GM19025 (cell line): ENCODE data around the gene DPH6.
"Not testable (repeated sequence)": the region's sequence is repeated elsewhere in the genome, so short reads cannot be mapped to it uniquely, and the experiment has no call there.

Source experiments
- ATAC-seq: cut with Tn5 transposase; IDR thresholded peaks from one replicate; pipeline ENCODE4 v1.9.1; 2021; ENCODE audit warnings: mild to moderate bottlenecking, low read depth, moderate library complexity; ENCODE audit not compliant: unreplicated experiment

DPH6 gene

DNA sequence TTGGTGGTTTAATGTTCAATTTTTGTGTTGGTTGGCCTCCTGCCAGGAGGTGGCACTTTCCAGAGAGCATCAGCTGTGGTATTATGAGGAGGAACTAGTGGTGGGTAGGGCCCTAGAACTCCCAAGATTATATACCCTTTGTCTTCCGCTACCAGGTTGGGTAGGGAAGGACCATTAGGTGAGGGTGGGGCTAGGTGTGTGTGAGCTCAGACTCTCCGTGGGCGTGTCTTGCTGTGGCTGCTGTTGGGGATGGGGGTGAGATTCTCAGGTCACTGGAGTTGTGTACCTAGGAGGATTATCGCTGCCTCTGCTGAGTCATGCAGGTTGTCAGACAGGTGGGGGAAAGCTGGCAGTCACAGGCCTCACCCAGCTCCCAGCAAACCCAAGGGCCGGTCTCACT is 187.1 kb downstream of the DPH6 start:
- ATAC-seq: no peak

DNA sequence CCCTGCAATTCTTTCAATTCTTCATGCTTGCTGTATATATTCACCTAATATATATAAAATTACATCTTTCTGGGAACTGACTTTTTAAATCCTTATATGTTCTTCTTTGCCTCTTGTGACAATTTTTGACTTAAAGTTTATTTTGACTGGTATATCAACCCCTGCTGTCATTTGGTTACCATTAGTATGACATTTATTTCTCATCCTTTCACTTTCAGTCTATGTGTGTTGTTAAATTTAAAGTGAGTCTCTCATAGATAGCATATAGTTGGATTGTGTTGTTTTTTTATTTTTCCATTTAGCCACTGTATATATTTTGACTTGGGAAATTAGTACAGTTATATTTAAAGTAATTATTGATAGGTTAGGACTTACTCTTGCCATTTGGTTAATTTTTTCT is 194.9 kb downstream of the DPH6 start:
- no peak for ATAC-seq

DNA sequence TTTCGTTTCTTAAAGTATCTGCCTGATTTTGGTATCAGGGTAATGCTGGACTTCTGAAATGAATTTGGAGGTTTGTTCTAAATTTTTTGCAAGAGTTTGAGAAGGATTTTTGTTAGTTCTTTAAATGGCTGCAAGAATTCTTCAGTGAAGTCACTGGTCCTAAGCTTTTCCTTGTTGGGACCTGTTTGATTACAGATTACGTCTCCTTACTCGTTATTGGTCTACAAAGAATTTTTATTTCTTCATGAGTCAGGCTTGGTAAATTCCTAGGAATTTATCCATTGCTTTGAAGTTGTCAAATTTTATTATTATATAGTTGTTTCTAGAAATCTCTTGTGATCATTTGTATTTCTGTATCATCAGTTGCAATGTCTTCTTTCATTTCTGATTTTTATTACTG is 196.0 kb downstream of the DPH6 start:
- ATAC-seq: no peak

DNA sequence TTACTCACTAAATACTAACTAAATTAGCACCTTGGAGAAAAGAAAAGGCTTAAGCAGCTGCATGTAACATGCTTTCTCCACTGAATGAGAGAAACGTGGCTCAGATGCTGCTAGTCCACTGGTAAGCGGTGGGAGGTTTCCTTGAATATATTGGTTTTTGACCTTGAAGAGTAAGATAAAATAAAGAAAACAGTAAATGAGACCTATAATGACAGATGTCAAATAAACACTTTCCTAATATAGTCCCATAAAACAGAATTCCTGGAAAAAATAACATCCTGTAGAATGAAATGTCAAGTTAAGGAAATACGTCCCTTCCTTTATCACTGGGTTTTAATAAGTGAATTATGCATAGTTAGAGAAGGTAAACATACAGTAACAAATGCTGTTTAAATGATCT is 215.0 kb downstream of the DPH6 start:
- no peak for ATAC-seq

DNA sequence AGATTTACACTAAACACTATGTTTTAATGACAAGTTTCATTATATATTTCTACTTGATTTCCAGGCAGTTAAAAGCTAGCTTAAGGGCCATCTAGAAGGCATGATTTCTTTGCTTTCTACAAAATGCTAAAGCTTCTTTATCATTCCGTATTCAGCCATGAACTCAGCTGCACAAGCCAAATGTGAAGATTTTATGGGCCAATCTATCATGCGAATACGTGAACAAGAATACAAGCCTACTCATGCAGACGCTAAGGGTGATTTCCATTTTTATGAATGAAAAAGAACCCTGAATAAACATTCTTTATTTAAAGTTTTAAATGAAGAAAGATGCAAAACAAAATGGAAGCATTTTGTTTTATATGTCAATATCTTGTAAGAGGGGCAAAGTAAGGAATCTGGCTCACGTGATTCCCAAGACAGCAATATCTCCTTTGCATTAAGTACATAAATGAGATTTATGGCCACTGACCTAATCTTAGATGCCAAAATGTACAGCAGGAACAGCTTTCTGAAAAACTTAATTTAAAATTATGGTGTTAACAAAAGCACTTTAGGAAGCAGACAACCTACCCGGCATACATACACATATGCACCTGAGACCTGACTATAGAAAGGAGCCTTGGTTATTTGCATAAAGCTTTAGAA is 215.8 kb downstream of the DPH6 start:
- ATAC-seq: no peak

DNA sequence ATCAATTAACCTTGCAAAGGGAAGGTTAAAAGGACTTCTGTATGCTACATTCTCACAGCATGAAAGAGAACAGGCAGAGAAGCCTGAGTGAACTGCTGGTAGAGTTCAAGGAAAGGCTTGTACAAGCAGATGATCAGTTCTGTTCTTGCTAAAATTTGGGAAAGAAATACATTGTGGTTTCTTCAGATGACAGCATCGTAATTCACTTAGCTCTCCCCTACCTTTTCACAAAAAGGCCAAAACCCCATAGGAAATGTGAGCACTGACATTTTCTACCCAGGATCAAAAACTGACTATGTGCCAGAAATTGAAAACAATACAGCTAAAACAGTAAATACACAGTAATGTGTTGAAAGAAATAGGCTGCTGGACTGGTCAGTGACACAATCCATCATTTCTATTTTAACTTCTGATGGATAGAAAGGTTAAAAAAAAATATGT is 216.4 kb downstream of the DPH6 start:
- ATAC-seq: no peak

DNA sequence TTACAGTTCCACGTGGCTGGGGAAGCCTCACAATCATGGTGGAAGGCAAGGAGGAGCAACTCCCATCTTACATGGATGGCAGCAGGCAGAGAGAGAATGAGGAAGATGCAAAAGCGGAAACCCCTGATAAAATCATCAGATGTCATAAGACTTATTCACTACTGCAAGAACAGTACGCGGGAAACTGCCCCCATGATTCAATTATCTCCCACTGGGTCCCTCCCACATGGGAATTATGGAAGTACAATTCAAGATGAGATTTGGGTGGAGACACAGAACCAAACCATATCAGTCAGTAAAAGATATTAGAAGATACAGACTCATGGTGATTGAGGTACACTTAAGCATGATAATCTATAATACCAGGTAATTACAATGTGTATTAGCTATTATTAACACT is 217.1 kb downstream of the DPH6 start:
- not testable (repeated sequence) for ATAC-seq

DNA sequence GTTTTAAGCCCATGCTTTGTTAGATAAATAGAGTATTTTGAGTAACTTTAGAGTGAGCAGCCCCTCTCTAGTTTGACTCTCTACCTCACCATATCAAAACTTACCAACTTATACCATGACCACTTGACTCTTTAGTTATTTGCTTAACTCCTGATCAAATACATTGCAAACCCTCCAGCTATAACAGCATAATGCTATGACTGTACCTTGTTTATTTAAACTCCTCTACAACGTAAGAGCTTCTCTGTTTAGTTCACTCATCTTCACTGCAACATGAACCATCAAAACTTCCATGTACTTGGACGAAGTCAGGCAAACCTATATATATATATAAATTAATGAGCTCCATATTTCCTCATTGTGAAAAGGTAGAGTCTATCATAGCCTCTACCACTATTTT is 218.2 kb downstream of the DPH6 start:
- ATAC-seq: no peak

DNA sequence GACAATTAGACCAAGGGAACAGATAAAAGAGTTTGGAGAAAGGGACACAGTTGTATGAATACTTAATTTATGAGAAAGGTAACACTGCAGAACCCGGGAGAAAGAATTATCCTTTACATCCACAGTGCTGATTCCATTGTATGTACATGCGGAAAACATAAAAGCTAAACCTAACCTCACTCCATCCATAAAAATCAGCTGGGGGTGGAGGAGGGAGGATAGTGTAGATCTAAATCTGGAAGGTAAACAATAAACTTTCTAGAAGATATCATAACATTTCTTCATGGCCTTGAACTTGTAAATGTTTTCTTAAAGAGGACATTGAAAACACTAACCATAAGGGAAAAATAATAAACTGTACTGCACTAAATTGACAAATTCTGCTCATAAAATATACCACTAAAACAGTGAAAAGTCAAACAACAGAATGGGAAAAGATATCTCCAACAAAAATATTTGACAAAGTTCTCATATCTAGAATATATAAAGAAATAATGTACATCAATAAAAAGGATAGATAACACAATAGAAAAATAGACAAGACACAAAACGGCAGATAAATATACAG is 220.5 kb downstream of the DPH6 start:
- ATAC-seq: no peak

DNA sequence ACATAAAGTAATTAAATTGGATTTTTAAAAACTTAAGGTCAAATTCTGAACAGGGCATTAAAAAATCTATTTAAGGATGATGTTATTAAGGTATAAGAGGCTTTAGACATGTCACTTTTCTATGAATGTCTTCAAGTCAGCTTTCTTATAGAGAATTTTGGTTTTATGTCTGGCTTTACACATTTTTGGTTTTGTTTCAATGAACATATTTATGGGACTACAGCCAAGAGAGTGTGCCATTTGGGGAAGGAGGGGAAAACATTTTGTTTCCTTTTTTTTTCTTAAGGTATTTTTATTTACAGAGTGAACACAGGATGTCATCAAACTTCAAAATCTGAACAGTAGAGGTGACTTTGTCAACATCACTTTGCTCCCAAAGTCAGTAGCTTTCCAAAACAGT is 222.8 kb downstream of the DPH6 start:
- ATAC-seq: no peak

DNA sequence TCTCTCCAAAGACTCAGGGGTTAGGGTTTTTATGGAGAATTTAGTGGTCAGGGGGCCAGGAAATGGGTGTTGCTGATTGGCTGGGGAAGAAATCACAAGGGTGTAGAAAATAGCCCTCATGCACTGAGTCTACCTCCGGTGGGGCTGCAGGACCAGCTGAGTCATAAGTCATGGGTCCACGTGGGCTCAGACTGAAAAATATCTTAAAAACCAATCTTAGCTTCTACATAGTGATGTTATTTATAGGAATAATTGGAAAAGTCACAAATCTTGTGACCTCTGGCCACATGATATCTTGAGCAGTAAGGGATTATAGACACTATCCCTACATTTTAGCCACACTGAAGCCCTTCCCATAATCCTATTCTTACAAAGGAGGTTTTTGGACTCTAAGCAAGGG is 224.0 kb downstream of the DPH6 start:
- ATAC-seq: no peak

DNA sequence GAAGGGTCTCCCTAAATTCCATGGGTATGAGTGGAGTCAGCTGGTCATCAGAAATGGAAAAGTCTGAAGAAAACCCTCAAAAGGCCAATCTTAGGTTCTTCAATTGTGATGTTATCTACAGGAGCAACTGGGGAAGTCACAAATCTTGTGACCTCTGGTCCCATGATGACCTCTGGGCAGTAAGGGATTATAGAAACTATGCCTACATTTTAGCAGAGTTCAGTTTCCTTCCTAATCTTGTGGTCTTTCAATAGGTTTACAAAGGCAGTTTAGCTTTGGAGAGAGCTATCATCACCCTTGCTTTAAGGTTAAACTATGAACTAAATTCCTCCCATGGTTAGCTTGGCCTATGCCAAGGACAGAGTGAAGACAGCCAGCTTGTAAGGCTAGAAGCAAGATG is 225.1 kb downstream of the DPH6 start:
- ATAC-seq: no peak
